ENCODE results near the gene ATP1B4.
"Not testable (repeated sequence)": the region's sequence is repeated elsewhere in the genome, so short reads cannot be mapped to it uniquely, and the experiment has no call there.

Gene ATP1B4
- 0 reads per million in 2 donors for total RNA-seq

DNA sequence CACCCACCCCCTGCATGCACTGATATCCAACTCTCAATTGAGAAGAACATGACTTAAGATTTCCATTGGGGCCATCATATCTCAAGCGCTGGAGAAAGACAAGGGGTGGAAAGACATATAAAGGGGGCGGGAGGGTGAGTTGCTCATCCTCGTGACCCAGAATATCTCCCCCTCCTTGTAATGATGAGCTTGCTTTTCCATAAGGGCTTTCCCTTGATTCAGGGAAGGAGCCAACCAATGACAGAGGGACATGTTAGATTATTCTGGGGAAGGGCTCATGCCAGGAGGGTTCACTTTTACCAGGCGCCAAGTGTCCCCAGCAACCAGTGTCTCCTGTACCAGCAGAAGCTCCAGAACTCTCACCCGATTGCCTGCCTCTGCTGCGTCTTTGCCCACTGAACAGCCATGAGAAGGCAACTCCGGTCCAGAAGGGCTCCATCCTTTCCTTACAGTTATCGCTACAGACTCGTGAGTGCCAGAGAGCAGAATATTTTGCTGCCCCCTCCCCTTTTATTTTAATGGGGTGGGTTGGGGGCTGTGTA, at the start of gene ATP1B4:
ATP1B4 (plus strand) TSS at position 326 of the 542 bp plus-strand sequence; CDS start at position 406, 80 bp downstream.
- DNase-seq, result no peak

GRCh38 chrX:120315776-120316175, 46.1 kb upstream of the ATP1B4 start:
- DNase-seq, result no peak

GRCh38 chrX:120316587-120317283, 45.2 kb upstream of the ATP1B4 start:
- DNase-seq, result no peak

DNA sequence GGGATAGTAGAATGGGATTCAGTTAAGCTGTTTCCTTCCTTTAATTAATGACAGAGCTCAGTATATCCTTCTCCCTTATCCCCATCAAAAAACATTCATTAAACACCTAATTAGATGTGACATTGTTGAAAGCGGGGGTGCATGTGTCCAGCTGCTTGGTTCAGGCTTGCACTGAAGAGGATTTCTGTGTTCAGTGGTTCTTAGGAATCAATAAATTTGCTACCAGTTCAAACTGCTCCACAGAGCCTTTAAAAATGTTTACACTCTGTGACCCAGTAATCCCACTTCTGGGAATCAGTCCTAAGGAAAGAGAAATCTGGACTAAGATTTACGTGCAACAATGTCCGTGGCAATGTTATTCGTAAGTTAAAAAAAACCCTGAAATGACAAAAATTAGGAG, 43.5 kb upstream of the ATP1B4 start:
- no peak for DNase-seq

DNA sequence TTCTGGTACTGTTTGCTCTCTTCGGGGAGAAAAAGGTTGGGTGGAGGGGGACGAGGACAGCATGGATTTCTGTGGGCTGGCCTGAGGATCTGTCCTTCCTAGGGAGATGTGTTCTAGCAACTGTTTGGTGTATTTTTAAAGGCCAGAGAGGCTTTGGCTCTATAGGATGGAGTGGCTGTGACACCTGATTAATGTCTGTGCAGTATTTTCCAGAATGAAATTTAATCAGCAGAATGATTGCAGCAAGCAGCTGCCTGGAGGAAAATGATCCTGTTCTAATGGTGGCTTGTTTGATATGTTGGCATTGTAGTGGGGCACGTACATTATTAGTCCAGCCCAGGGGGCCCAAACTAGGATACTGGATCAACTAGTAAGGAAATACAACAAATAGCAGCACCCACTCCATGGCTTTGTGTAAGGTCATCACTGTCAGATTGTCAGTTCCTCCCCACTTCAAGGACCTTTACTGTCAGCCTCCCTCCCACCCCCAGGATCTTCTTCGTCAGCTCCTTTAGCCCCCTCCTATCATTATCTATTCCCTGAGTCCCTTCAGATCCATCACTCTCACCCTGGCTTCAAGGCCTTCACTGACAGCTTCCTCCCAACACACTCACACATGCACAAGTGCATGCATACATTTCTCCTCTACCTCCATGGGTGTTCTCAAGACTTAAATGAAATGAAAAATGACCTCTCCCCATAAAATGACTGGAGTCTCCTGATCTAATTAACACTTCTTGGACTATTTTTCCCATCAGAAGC, 40.2 kb upstream of the ATP1B4 start:
- no peak for DNase-seq

DNA sequence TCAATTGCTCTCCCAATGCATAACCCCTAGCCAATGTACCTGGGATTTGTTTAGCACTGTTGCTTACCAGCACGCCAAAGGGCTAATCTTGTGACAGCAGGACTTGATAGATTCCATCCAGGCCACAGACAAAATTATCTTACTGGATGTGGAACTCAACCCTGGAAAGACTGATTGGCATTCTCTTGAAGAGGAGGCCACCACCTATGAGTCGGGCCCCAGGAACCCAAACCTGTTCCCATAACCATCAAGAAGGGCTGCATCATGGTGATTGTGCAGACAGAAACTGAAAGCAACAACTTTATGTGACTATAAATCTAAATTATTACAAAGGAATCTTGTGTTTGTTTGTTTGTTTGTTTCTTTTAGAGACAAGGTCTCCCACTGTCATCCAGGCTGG, 30.8 kb upstream of the ATP1B4 start:
- DNase-seq, result no peak

- no peak for DNase-seq
Observed at GRCh38 chrX:120332394-120332793, 29.5 kb upstream of the ATP1B4 start.

- no peak for DNase-seq
Observed at GRCh38 chrX:120334151-120334550, 27.7 kb upstream of the ATP1B4 start.

GRCh38 chrX:120334603-120335002, 27.3 kb upstream of the ATP1B4 start:
- no peak for DNase-seq

DNA sequence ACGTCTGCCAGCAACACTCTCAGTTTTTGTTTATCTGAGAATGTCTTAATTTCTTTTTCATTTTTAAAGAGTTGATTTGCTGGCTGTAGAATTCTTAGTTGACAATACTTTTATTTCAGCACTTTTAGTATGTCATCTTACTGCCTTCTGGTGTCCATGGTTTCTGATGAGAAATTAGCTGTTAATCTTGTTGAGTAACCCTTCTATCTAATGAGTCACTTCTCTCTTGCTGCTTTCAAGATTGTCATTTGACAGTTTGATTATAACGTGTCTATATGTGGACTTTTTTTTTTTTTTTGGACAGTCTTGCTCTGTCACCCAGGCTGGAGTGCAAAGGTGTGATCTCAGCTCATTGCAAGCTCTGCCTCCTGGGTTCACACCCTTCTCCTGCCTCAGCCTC, 26.6 kb upstream of the ATP1B4 start:
- no peak for DNase-seq

DNA sequence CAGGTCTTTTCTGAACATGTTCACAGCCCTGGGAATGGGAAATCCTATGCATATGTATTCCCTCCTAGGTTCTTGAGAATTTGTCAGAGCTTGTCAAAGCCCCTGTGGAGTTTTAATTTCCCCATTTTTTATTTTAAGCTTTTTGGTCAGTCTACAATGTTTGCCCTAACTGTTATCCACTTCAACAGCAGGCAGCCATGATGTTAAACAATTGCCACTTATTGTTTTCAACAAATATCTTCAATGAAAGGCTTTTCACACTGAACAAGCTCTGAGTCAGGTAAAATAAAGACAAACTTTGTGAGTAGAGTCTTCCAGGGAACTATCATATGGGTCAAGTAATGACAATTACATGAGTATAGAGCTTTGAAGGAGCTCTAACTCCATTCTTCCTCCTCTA, 25.0 kb upstream of the ATP1B4 start:
- DNase-seq, result no peak

GRCh38 chrX:120344566-120344965, 17.3 kb upstream of the ATP1B4 start:
- DNase-seq, result not testable (repeated sequence)

GRCh38 chrX:120350450-120351138, 11.3 kb upstream of the ATP1B4 start:
- DNase-seq, result no peak

GRCh38 chrX:120356084-120356483, 5.8 kb upstream of the ATP1B4 start:
- DNase-seq, result no peak

- DNase-seq, result no peak
Observed at GRCh38 chrX:120357186-120357585, 4.7 kb upstream of the ATP1B4 start.

- no peak for DNase-seq
Observed at GRCh38 chrX:120358737-120359456, 3.0 kb upstream of the ATP1B4 start.

DNA sequence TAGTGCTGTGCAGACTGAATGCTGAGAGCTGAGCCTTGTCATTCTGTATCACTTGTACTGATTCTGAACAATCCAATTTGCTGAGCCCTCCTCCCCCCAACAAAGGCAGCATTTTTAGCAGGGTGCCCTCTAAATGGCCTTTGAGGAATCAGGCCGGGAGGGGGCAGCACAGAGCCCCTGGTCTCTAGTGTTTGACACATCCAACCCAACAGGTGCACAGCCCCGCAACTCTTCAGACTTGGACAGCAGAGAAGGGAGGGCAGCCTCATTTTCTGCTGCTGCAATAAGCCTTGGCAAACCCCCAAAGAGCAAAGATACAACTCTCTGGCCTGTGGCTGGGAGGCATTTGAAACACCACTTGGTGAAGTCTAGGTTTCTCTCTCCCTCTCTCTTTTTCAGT, 3.4 kb downstream of the ATP1B4 start:
- DNase-seq, result peak; percentile 42

GRCh38 chrX:120365968-120366367, 4.1 kb downstream of the ATP1B4 start:
- DNase-seq, result no peak

GRCh38 chrX:120366794-120367193, 4.9 kb downstream of the ATP1B4 start:
- no peak for DNase-seq

DNA sequence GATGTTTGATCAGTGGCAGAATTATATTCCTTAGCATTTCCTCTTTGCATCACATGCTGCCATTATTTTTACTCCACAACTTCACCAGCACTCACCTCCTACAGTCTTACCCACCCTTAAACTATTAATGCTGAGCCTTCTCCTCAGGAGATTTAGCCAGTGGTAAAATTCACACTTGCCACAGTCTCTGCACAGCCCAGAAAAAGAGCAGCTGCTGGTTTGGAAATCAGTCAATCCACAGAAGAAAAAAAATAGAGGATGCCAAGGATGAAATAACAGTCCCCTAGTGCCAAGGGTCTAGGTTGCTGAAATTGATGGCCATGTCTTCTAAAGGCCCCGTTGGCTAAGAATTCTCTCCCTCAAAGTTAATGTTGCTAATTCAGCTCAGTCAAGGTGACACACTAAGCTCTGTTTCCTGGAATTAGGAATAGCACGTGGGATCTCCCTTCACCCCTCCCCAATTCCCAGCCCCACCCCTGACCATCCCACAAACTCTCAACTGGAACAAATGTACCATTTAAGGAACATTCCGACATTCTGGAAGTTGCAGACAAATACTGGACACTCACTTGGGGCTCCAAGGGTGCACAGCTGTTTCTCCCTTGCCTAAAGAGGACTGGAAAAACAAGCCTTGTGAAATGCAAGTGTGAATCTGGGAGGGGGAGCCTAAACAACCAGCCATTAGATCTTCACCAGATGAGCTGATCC, 5.7 kb downstream of the ATP1B4 start:
- DNase-seq, result no peak

DNA sequence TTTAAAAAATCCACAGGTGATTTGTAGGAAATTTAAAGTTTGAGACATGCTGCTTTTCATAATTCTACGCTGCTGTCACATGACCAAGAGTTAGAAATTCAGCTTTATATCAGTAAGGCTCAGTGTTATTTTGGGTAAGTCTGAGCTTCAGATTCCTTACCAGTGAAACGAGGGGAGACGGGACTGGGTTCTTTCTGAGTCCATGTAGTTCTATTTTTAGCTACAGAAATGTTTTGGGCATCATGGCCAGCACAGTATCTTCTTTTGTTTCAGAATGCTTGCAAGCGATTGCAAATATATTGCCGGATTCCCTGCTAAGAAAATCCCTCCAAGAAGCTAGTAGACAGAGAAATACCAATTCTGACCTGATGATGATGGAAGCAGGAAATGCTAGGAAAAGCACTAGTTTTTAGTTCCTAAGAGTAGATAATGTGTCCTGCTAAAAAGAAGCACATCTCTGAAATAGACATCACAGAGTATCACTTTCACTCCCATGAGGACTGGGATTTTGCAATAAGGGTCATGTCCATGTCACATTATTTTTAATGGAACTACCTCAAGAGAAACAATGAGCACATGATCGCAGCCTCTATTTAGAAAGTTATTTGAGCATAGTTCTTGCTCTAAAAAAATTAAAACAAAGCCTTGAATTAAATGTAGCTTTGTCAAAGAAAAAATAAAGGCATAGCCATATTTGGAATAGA, 10.9 kb downstream of the ATP1B4 start:
- no peak for DNase-seq

Data from T-helper 9 cell (primary cell).